GM12878 (cell line): Measurements from ENCODE around the gene ZDHHC14. TPM values are rescaled to one million over a fixed set of nuclear protein-coding genes. Genes with fewer than 3 reads are reported as not detected.

ENCODE experiments used
- ATAC-seq: fragments of 200-7000 bp; cut with Tn5 transposase; 3 replicates; pipeline ENCODE4 v1.9.1; 2020; ENCODE audit warnings: mild to moderate bottlenecking, moderate library complexity
- BruUV-seq: library from RNA; stranded (reverse); fragments of 400-500 nt; replicated peaks from 2 replicates; lab custom pipeline; 2021; lab: Mats Ljungman, UMichigan
- CTCF ChIA-PET: fragments of 300-600 bp; sonication (Branson Sonifier 250); formaldehyde crosslinking; extraction: SDS; loops from one replicate; lab custom pipeline; 2021; ENCODE audit warnings: inconsistent platforms; lab: Yijun Ruan, JAX
- POLR2A ChIA-PET: fragments of 350-600 bp; formaldehyde crosslinking; extraction: SDS; loops from one replicate; lab custom pipeline; 2021; ENCODE audit warnings: inconsistent platforms; lab: Charles Lee
- RAD21 ChIA-PET: fragments of 300-600 bp; sonication (Branson Sonifier 250); formaldehyde crosslinking; loops from one replicate; lab custom pipeline; 2023; ENCODE audit warnings: antibody characterized with exemption; ENCODE audit not compliant: unreplicated experiment; lab: Charles Lee
- SMC1A ChIA-PET: fragments of 300-600 bp; sonication (Branson Sonifier 250); formaldehyde crosslinking; loops from one replicate; lab custom pipeline; 2023; ENCODE audit not compliant: unreplicated experiment, uncharacterized antibody; lab: Charles Lee
- DNase-seq: peaks from one replicate; pipeline ENCODE4 v3.0.0-alpha.2; 2011; ENCODE audit warnings: low read depth, low spot score
- FAIRE-seq: peaks from 3 replicates; lab custom pipeline; 2011; peaks lifted over from hg19 to GRCh38; lab: Jason Lieb, UNC
- H2AFZ ChIP-seq: 2 replicates; pipeline ENCODE4 v1.6.0; 2011; ENCODE audit warnings: low read depth, low read length, control low read depth; ENCODE audit not compliant: control insufficient read depth
- H3K27ac ChIP-seq: 2 replicates; pipeline ENCODE4 v1.5.1; 2011; ENCODE audit warnings: control low read depth; ENCODE audit not compliant: control insufficient read depth, insufficient read depth
- H3K27me3 ChIP-seq, 2 experiments: replicated peaks in 1 of 2; 2 replicates each; pipeline versions ENCODE4 v1.6.0 to v1.6.1; 2011; ENCODE audit warnings: low read length in 1 of 2; ENCODE audit not compliant: control insufficient read depth in 2 of 2, insufficient read depth in 2 of 2
- H3K36me3 ChIP-seq, 2 experiments: 2 replicates each; pipeline ENCODE4 v1.5.1; 2011; ENCODE audit warnings: low read length in 1 of 2; ENCODE audit not compliant: control insufficient read depth in 2 of 2, insufficient read depth in 2 of 2
- H3K4me1 ChIP-seq: 2 replicates; pipeline ENCODE4 v1.6.1; 2011; ENCODE audit warnings: mild to moderate bottlenecking, low read length, moderate library complexity, mixed read lengths; ENCODE audit not compliant: control insufficient read depth, insufficient read depth
- H3K4me2 ChIP-seq: 2 replicates; pipeline ENCODE4 v1.6.0; 2011; ENCODE audit warnings: control low read depth; ENCODE audit not compliant: control insufficient read depth, insufficient read depth
- H3K4me3 ChIP-seq: fragments of 200-600 bp; sonication (generic); 2 replicates; pipeline ENCODE4 v1.5.1; 2016
- H3K79me2 ChIP-seq: 2 replicates; pipeline ENCODE4 v1.6.0; 2011; ENCODE audit warnings: low read length; ENCODE audit not compliant: control insufficient read depth, insufficient read depth
- H3K9ac ChIP-seq: 2 replicates; pipeline ENCODE4 v1.8.0; 2011; ENCODE audit warnings: low read length, control low read depth, mixed read lengths; ENCODE audit not compliant: control insufficient read depth, insufficient read depth
- H3K9me3 ChIP-seq: replicated peaks from 3 replicates; pipeline ENCODE4 v1.5.1; 2011; ENCODE audit warnings: mild to moderate bottlenecking, low read length; ENCODE audit not compliant: control insufficient read depth, insufficient read depth
- H4K20me1 ChIP-seq: 2 replicates; pipeline ENCODE4 v1.6.0; 2011; ENCODE audit not compliant: control insufficient read depth, insufficient read depth
- CHD2 ChIP-seq: IDR thresholded peaks from 2 replicates; pipeline ENCODE4 v1.6.1; 2011; ENCODE audit warnings: low read depth, low read length, improper control_type of control experiment, borderline replicate concordance
- CHD4 ChIP-seq: fragments of 200-600 bp; sonication (generic); IDR thresholded peaks from 2 replicates; pipeline ENCODE4 v1.6.1; 2016; ENCODE audit warnings: mild to moderate bottlenecking
- DPF2 ChIP-seq: fragments of 450-650 bp; IDR thresholded peaks from 2 replicates; pipeline ENCODE4 v1.6.1; 2017; ENCODE audit warnings: mild to moderate bottlenecking
- EGR1 ChIP-seq, 2 experiments: IDR thresholded peaks; 1 replicate in 1 of 2; 2 replicates in 1 of 2; pipeline ENCODE4 v1.6.1; 2011 to 2012; ENCODE audit warnings: low read depth in 2 of 2, low read length in 2 of 2, borderline replicate concordance in 1 of 2, mild to moderate bottlenecking in 1 of 2, moderate library complexity in 1 of 2
- EP300 ChIP-seq, 2 experiments: fragments of 150-350 bp in 1 of 2; IDR thresholded peaks; 2 replicates each; pipeline ENCODE4 v1.6.1; 2011 to 2012; ENCODE audit warnings: low read depth in 2 of 2, low read length in 2 of 2, borderline replicate concordance in 1 of 2, improper control_type of control experiment in 1 of 2, inconsistent platforms in 1 of 2; ENCODE audit not compliant: control insufficient read depth in 1 of 2
- HDGF ChIP-seq: fragments of 450-650 bp; IDR thresholded peaks from 2 replicates; pipeline ENCODE4 v1.6.1; 2016; ENCODE audit warnings: antibody characterized with exemption
- IKZF2 ChIP-seq, 2 experiments: fragments of 450-650 bp; IDR thresholded peaks; 2 replicates each; pipeline ENCODE4 v1.6.1; 2017; ENCODE audit warnings: mild to moderate bottlenecking in 2 of 2, moderate library complexity in 2 of 2
- IRF4 ChIP-seq: IDR thresholded peaks from 2 replicates; pipeline ENCODE4 v1.6.1; 2011; ENCODE audit warnings: low read depth, low read length
- MEF2B ChIP-seq: fragments of 450-650 bp; IDR thresholded peaks from 2 replicates; pipeline ENCODE4 v1.6.1; 2018; ENCODE audit warnings: mild to moderate bottlenecking, moderate library complexity; ENCODE audit not compliant: partially characterized antibody, poor library complexity, severe bottlenecking
- NFXL1 ChIP-seq: fragments of 450-650 bp; IDR thresholded peaks from 2 replicates; pipeline ENCODE4 v1.6.1; 2017; ENCODE audit warnings: antibody characterized with exemption, mild to moderate bottlenecking, borderline replicate concordance
- NR2C1 ChIP-seq: fragments of 450-650 bp; IDR thresholded peaks from 2 replicates; pipeline ENCODE4 v1.6.1; 2017; ENCODE audit warnings: antibody characterized with exemption, mild to moderate bottlenecking, moderate library complexity
- NRF1 ChIP-seq: conservative IDR thresholded peaks from 2 replicates; pipeline ENCODE4 v1.6.1; 2011; ENCODE audit warnings: mild to moderate bottlenecking, low read depth, low read length, improper control_type of control experiment
- PRDM15 ChIP-seq: fragments of 450-650 bp; formaldehyde crosslinking; IDR thresholded peaks from 2 replicates; pipeline ENCODE4 v1.4.0; 2020; ENCODE audit warnings: mild to moderate bottlenecking, moderate library complexity
- SMAD1 ChIP-seq: fragments of 450-650 bp; IDR thresholded peaks from 2 replicates; pipeline ENCODE4 v1.6.1; 2018; ENCODE audit warnings: mild to moderate bottlenecking, low read depth; ENCODE audit not compliant: partially characterized antibody
- SREBF1 ChIP-seq: IDR thresholded peaks from 2 replicates; pipeline ENCODE4 v1.6.1; 2012; ENCODE audit warnings: mild to moderate bottlenecking, low read length
- SUPT20H ChIP-seq: IDR thresholded peaks from 2 replicates; pipeline ENCODE4 v1.6.1; 2011; ENCODE audit warnings: low read depth, mild to moderate bottlenecking, low read length, moderate library complexity, borderline replicate concordance; ENCODE audit not compliant: control insufficient read depth
- WGBS: methylation state at CpG from one replicate; pipeline ENCODE4 v1.1.6; 2016; ENCODE audit warnings: low lambda C conversion rate; ENCODE audit not compliant: insufficient replicate concordance, insufficient coverage; ENCODE audit errors: missing lambda C conversion rate; 5-methylcytosine and 5-hydroxymethylcytosine counted together
- in situ Hi-C: fragments of 300-500 bp; cut with MboI; formaldehyde crosslinking; loops from 9 replicates; pipeline ENCODE4 v1.14.3; 2018; ENCODE audit warnings: mixed read lengths
- intact Hi-C: fragments of 100-400 bp; cut with micrococcal nuclease; formaldehyde crosslinking; loops from one replicate; pipeline ENCODE4 v1.14.2; 2022; ENCODE audit not compliant: unreplicated experiment
- polyA plus RNA-seq, 11 experiments: library from polyadenylated mRNA; depleted of rRNA in 4 of 11; unstranded in 6 of 11; stranded (reverse) in 5 of 11; fragments of >200 nt; fragmentation: Nextera tagmentation in 4 of 11; fragmentation: Illumina TruSeq in 1 of 11; extraction: Ambion mirVana in 4 of 11; extraction: Trizol in 1 of 11; gene quantifications; 1 replicate in 1 of 11; 2 replicates in 10 of 11; pipeline versions ENCODE4 v1.2.1 to v1.2.3, GENCODE V29; 2011 to 2016; ENCODE audit warnings: inconsistent platforms in 2 of 11, missing spikeins in 2 of 11, low read depth in 1 of 11
- total RNA-seq, 4 experiments: library from RNA; depleted of rRNA in 3 of 4; stranded (reverse); fragments of >200 nt in 3 of 4; fragmentation: Illumina TruSeq in 1 of 4; extraction: Trizol in 1 of 4; gene quantifications; 2 replicates each; pipeline versions ENCODE4 v1.2.1 to v1.2.3, GENCODE V29; 2013 to 2021
- TF ChIP-seq, protein P1 (sequence below): fragments of 450-650 bp; IDR thresholded peaks from 2 replicates; pipeline ENCODE4 v1.6.1; 2018; ENCODE audit warnings: mild to moderate bottlenecking, low read depth, moderate library complexity; ENCODE audit not compliant: partially characterized antibody

The ZDHHC14 gene
- total and polyA plus RNA-seq, 10 of the 15 experiments (the other 5 are each of a cell fraction or from before 2014, with no cell fraction given) = 0.15 to 16.0 (median 0.76) TPM; not detected in 1

DNA sequence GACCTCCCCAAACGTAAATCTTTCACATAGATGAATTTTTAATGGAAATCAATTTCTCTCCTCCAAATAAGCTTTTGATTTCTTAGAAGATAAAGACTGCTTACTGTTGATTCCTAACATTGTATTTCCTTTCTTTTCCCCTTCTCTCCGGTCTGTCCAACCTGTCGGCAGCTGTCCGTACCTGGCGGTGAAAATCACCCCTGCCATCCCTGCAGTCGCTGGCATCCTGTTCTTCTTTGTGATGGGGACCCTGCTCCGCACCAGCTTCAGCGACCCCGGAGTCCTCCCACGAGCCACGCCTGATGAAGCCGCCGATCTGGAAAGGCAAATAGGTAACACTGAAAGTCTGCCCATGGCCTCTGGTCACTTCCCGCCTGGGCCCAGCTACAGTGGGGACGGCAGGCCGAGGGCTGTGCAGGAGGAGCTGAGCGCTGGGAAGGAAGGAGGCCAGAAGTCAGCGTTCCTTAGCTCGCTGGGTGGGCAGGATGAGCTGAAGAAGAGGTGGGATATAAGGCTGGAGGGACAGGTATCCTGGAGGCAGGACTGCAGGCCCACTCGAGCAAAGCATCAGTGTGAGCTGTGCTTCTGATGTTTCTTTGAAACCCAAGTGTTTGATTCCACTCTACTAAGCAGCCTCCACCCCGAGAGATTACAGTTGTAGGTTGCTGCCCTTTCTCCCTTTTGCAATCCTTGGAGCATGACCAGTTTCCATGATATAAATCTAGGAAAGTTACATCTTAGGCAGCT, 161.6 kb downstream of the ZDHHC14 start:
- no peak overlapping the region for H3K27ac ChIP-seq
- POLR2A ChIA-PET = interaction anchor here (0.6 to 1.7 kb wide), 3 partner anchors 15 to 118 kb away, joined by 3 to 4 read pairs (median 3); no protein-coding TSS in a partner anchor
- H3K9me3 ChIP-seq = no peaks in the 10 kb centered on the region; the same call in 2 of the 3 replicates
- intact Hi-C loops (no loop called here), in situ Hi-C loops (no loop called here)
- H3K9ac ChIP-seq = no peak overlapping the region
- no peak for ATAC-seq
- CTCF ChIA-PET = interaction anchor here (0.6 to 2.4 kb wide), 4 partner anchors 12 to 1591 kb away, joined by 3 to 8 read pairs (median 3); no protein-coding TSS in a partner anchor
- WGBS = 73% methylated on average over 21 of the region's 21 CpGs
- SMC1A ChIA-PET = interaction anchor here (0.6 to 1.4 kb wide), 5 partner anchors 10 to 124 kb away, joined by 3 to 8 read pairs (median 4); no protein-coding TSS in a partner anchor
- H3K79me2 ChIP-seq = no peaks in the 10 kb centered on the region
- no peak overlapping the region for H3K4me3 ChIP-seq
- H3K27me3 ChIP-seq = no peaks in the 10 kb centered on the region
- no peak for FAIRE-seq
- no peak overlapping the region for H3K4me2 ChIP-seq
- H2AFZ ChIP-seq = no peak overlapping the region
- DNase-seq = no peak
- RAD21 ChIA-PET = interaction anchor here (0.6 to 0.7 kb wide), 2 partner anchors 61 to 81 kb away, joined by 3 to 4 read pairs; no protein-coding TSS in a partner anchor
- no TSS peak for BruUV-seq
- peaks cover 0 to 6% of the 10 kb centered on the region in 2 experiments; a peak in 2 of 4 replicates for H3K36me3 ChIP-seq
- TF ChIP-seq SMAD1 = no peak
- TF ChIP-seq NFXL1 = no peak
- TF ChIP-seq IRF4 = no peak
- TF ChIP-seq SREBF1 = no peak
- no peak for TF ChIP-seq DPF2
- no peak for TF ChIP-seq CHD2
- no peak for TF ChIP-seq EP300 (IDR thresholded peaks at IDR 0.05; ENCODE audit: borderline replicate concordance in 1 of 2, control insufficient read depth in 1 of 2, low read depth in 2 of 2, low read length in 2 of 2)
- no peak for TF ChIP-seq EGR1 (IDR thresholded peaks at IDR 0.05; ENCODE audit: borderline replicate concordance in 1 of 2, low read depth in 2 of 2, low read length in 2 of 2)
- no peak for TF ChIP-seq HDGF
- TF ChIP-seq, protein P1, sequence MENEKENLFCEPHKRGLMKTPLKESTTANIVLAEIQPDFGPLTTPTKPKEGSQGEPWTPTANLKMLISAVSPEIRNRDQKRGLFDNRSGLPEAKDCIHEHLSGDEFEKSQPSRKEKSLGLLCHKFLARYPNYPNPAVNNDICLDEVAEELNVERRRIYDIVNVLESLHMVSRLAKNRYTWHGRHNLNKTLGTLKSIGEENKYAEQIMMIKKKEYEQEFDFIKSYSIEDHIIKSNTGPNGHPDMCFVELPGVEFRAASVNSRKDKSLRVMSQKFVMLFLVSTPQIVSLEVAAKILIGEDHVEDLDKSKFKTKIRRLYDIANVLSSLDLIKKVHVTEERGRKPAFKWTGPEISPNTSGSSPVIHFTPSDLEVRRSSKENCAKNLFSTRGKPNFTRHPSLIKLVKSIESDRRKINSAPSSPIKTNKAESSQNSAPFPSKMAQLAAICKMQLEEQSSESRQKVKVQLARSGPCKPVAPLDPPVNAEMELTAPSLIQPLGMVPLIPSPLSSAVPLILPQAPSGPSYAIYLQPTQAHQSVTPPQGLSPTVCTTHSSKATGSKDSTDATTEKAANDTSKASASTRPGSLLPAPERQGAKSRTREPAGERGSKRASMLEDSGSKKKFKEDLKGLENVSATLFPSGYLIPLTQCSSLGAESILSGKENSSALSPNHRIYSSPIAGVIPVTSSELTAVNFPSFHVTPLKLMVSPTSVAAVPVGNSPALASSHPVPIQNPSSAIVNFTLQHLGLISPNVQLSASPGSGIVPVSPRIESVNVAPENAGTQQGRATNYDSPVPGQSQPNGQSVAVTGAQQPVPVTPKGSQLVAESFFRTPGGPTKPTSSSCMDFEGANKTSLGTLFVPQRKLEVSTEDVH = no peak
- TF ChIP-seq NRF1 = no peak
- no peak for TF ChIP-seq PRDM15 (CRISPR knock-in tag)
- no peak for TF ChIP-seq CHD4
- TF ChIP-seq NR2C1 = no peak
- no peak for TF ChIP-seq SUPT20H
- no peak for TF ChIP-seq IKZF2 (IDR thresholded peaks at IDR 0.05)
- TF ChIP-seq MEF2B = no peak
- no peaks in the 10 kb centered on the region for H4K20me1 ChIP-seq
- H3K4me1 ChIP-seq = no peaks in the 10 kb centered on the region
